ENCODE data around the gene SLC24A3.

GRCh38 chr20:19691125-19691524, 478.7 kb downstream of the SLC24A3 start:
- TF ChIP-seq, protein P1, sequence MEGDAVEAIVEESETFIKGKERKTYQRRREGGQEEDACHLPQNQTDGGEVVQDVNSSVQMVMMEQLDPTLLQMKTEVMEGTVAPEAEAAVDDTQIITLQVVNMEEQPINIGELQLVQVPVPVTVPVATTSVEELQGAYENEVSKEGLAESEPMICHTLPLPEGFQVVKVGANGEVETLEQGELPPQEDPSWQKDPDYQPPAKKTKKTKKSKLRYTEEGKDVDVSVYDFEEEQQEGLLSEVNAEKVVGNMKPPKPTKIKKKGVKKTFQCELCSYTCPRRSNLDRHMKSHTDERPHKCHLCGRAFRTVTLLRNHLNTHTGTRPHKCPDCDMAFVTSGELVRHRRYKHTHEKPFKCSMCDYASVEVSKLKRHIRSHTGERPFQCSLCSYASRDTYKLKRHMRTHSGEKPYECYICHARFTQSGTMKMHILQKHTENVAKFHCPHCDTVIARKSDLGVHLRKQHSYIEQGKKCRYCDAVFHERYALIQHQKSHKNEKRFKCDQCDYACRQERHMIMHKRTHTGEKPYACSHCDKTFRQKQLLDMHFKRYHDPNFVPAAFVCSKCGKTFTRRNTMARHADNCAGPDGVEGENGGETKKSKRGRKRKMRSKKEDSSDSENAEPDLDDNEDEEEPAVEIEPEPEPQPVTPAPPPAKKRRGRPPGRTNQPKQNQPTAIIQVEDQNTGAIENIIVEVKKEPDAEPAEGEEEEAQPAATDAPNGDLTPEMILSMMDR (IDR thresholded peaks at IDR 0.05; ENCODE audit: low read depth, low read length, poor library complexity, severe bottlenecking), result no peak
- TF ChIP-seq EZH2phosphoT487 (IDR thresholded peaks at IDR 0.05; ENCODE audit: borderline replicate concordance, low read length), result no peak

Measured in DOHH2 (cell line).